Endothelial cell of umbilical vein (primary cell): Measurements from ENCODE around the gene ZNF101. TPM values are rescaled to one million over a fixed set of nuclear protein-coding genes. Genes with fewer than 3 reads are reported as not detected.

Source experiments
- BruUV-seq: library from RNA; stranded (reverse); fragments of 400-500 nt; replicated peaks from 2 replicates; lab custom pipeline; 2021; lab: Mats Ljungman, UMichigan
- CTCF ChIA-PET: fragments of 300-600, 350-600 bp; sonication (Branson Sonifier 250); formaldehyde crosslinking; loops from one replicate; lab custom pipeline; 2021; ENCODE audit warnings: antibody characterized with exemption, inconsistent platforms; lab: Charles Lee
- POLR2A ChIA-PET: fragments of 300-600, 350-600 bp; sonication (Branson Sonifier 250); formaldehyde crosslinking; loops from one replicate; lab custom pipeline; 2021; ENCODE audit warnings: antibody characterized with exemption, inconsistent platforms; lab: Charles Lee
- DNase-seq: peaks from one replicate; pipeline ENCODE4 v3.0.0-alpha.2; 2011; ENCODE audit warnings: low read depth, low spot score
- FAIRE-seq: peaks from 2 replicates; lab custom pipeline; 2011; peaks lifted over from hg19 to GRCh38; lab: Jason Lieb, UNC
- H2AFZ ChIP-seq: 2 replicates; pipeline ENCODE4 v1.6.0; 2012; ENCODE audit warnings: low read depth, low read length, control low read depth, inconsistent platforms
- H3K27ac ChIP-seq: 2 replicates; pipeline ENCODE4 v1.5.1; 2011; ENCODE audit warnings: low read depth, mild to moderate bottlenecking, control low read depth, low read length, moderate library complexity; ENCODE audit not compliant: insufficient read depth
- H3K27me3 ChIP-seq, 2 experiments: 2 replicates each; pipeline versions ENCODE4 v1.6.0 to v1.6.1; 2011; ENCODE audit warnings: low read length in 2 of 2, mixed read lengths in 1 of 2; ENCODE audit not compliant: control insufficient read depth in 2 of 2, insufficient read depth in 2 of 2
- H3K36me3 ChIP-seq, 2 experiments: 2 replicates in 1 of 2; 3 replicates in 1 of 2; pipeline ENCODE4 v1.5.1; 2011; ENCODE audit warnings: low read length in 2 of 2, mild to moderate bottlenecking in 1 of 2, moderate library complexity in 1 of 2; ENCODE audit not compliant: control insufficient read depth in 2 of 2, insufficient read depth in 2 of 2; ENCODE audit errors: extremely low read depth in 1 of 2
- H3K4me1 ChIP-seq: 3 replicates; pipeline ENCODE4 v1.5.1; 2011; ENCODE audit warnings: mild to moderate bottlenecking, low read length; ENCODE audit not compliant: control insufficient read depth, insufficient read depth; ENCODE audit errors: extremely low read depth
- H3K4me2 ChIP-seq: 2 replicates; pipeline ENCODE4 v1.6.1; 2011; ENCODE audit warnings: low read length, control low read depth, mixed read lengths; ENCODE audit not compliant: insufficient read depth
- H3K4me3 ChIP-seq, 3 experiments: fragments of 200-600 bp in 1 of 3; sonication (generic), shearing (Covaris generic) in 1 of 3; replicated peaks in 1 of 3; 2 replicates each; pipeline ENCODE4 v1.5.1; 2011 to 2016; ENCODE audit warnings: control low read depth in 3 of 3, low read length in 3 of 3, mild to moderate bottlenecking in 2 of 3, inconsistent platforms in 1 of 3, low read depth in 1 of 3, moderate library complexity in 1 of 3; ENCODE audit not compliant: insufficient read depth in 1 of 3
- H3K79me2 ChIP-seq: 2 replicates; pipeline ENCODE4 v1.6.0; 2012; ENCODE audit warnings: low read length, inconsistent platforms; ENCODE audit not compliant: control insufficient read depth, insufficient read depth
- H3K9ac ChIP-seq: replicated peaks from 2 replicates; pipeline ENCODE3; 2011; ENCODE audit warnings: low read length, control low read depth; ENCODE audit not compliant: insufficient read depth; ENCODE audit errors: extremely low read depth
- H3K9me1 ChIP-seq: replicated peaks from 3 replicates; pipeline ENCODE4 v1.6.0; 2011; ENCODE audit warnings: mild to moderate bottlenecking, low read length; ENCODE audit not compliant: control insufficient read depth, insufficient read depth; ENCODE audit errors: extremely low read depth
- H3K9me3 ChIP-seq: replicated peaks from 2 replicates; pipeline ENCODE4 v1.5.1; 2012; ENCODE audit warnings: low read length, inconsistent platforms; ENCODE audit not compliant: control insufficient read depth, insufficient read depth
- H4K20me1 ChIP-seq: replicated peaks from 2 replicates; pipeline ENCODE3; 2011; ENCODE audit warnings: mild to moderate bottlenecking, low read length; ENCODE audit not compliant: control insufficient read depth, insufficient read depth; ENCODE audit errors: extremely low read depth
- EZH2 ChIP-seq: IDR thresholded peaks from 2 replicates; pipeline ENCODE4 v1.6.1; 2012; ENCODE audit warnings: borderline replicate concordance, low read depth, mild to moderate bottlenecking, moderate library complexity, low read length, inconsistent platforms; ENCODE audit not compliant: severe bottlenecking
- FOS ChIP-seq: IDR thresholded peaks from 2 replicates; pipeline ENCODE4 v1.6.1; 2011; ENCODE audit warnings: mild to moderate bottlenecking, low read length, moderate library complexity, borderline replicate concordance; ENCODE audit not compliant: insufficient read depth
- GATA2 ChIP-seq: IDR thresholded peaks from 2 replicates; pipeline ENCODE4 v1.7.0; 2011; ENCODE audit warnings: low read depth, mild to moderate bottlenecking, moderate library complexity, mixed read lengths, low read length; ENCODE audit not compliant: insufficient read length, insufficient read depth
- JUN ChIP-seq: IDR thresholded peaks from 2 replicates; pipeline ENCODE4 v1.6.1; 2011; ENCODE audit warnings: borderline replicate concordance, low read depth; ENCODE audit not compliant: insufficient read length, insufficient read depth
- MYC ChIP-seq: IDR thresholded peaks from one replicate; pipeline ENCODE4 v1.6.1; 2011; ENCODE audit warnings: mild to moderate bottlenecking, low read depth, low read length
- POLR2A ChIP-seq: IDR thresholded peaks from 2 replicates; pipeline ENCODE4 v1.6.1; 2012; ENCODE audit warnings: low read depth, mild to moderate bottlenecking, control low read depth, low read length
- POLR2AphosphoS5 ChIP-seq: IDR thresholded peaks from 2 replicates; pipeline ENCODE4 v1.6.1; 2012; ENCODE audit warnings: low read depth, mild to moderate bottlenecking, control low read depth, low read length, moderate library complexity; ENCODE audit not compliant: insufficient read depth
- dilution Hi-C: fragments of 300-500 bp; cut with MboI; formaldehyde crosslinking; loops from one replicate; pipeline ENCODE4 v1.15.0; 2019; ENCODE audit warnings: low sequenced_read_pairs; ENCODE audit not compliant: extremely low pct_ligation_motif_present
- intact Hi-C: fragments of 100-400 bp; cut with micrococcal nuclease; formaldehyde crosslinking; loops from one replicate; pipeline ENCODE4 v1.10.0; 2022
- polyA plus RNA-seq, 4 experiments: library from polyadenylated mRNA; depleted of rRNA in 3 of 4; stranded (reverse) in 3 of 4; unstranded in 1 of 4; fragments of >200 nt; gene quantifications; 2 replicates each; pipeline versions ENCODE4 v1.2.1 to v1.2.3, GENCODE V29; 2011 to 2012; ENCODE audit warnings: missing spikeins in 1 of 4
- total RNA-seq: library from RNA; stranded (reverse); gene quantifications from 2 replicates; pipeline ENCODE4 v1.2.3, GENCODE V29; 2021
- TF ChIP-seq, protein P1 (sequence below), 2 donors: IDR thresholded peaks; 1 replicate in 1 of 2; 2 replicates in 1 of 2; pipeline ENCODE4 v1.5.1; 2011; ENCODE audit warnings: low read length in 2 of 2, mild to moderate bottlenecking in 2 of 2, moderate library complexity in 2 of 2, control low read depth in 1 of 2, inconsistent platforms in 1 of 2, low read depth in 1 of 2; ENCODE audit not compliant: insufficient read depth in 1 of 2; ENCODE audit errors: extremely low read depth in 1 of 2
- TF ChIP-seq, protein P2 (sequence below): IDR thresholded peaks from 2 replicates; pipeline ENCODE4 v1.6.1; 2011; ENCODE audit not compliant: insufficient read depth, insufficient read length

ZNF101 gene
- total and polyA plus RNA-seq, 2 donors (not counting 3 experiments of a cell fraction or from before 2014, with no cell fraction given), result 2.8 to 12.8 TPM

DNA sequence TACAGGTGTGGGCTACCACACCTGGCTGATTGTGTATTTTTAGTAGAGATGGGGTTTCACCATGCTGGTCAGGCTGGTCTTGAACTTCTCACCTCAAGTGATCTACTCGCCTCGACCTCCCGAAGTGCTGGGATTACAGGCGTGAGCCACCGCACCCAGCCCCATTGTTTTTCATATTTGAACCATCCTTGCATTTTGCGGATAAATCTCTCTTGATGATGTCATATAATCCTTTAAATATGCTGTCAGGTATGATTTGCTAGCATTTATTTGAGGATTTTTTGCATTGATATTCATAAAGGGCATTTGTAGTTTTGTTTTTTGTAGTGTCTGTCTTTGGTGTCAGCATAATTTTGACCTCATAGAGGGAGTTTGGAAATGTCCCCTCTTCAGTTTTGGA lies 5.7 kb downstream of the ZNF101 start:
- H3K36me3 ChIP-seq, result peaks cover 4 to 16% of the 10 kb centered on the region in 2 experiments
- no peaks in the 10 kb centered on the region for H4K20me1 ChIP-seq
- no peak for DNase-seq
- peaks cover 4% of the 10 kb centered on the region for H3K79me2 ChIP-seq
- intact Hi-C loops (no loop called here), dilution Hi-C loops (no loop called here)
- H3K4me3 ChIP-seq, result no peak overlapping the region
- POLR2A ChIA-PET, result no interaction called here
- H2AFZ ChIP-seq, result no peak overlapping the region
- H3K27ac ChIP-seq, result no peak overlapping the region
- TF ChIP-seq, protein P1, sequence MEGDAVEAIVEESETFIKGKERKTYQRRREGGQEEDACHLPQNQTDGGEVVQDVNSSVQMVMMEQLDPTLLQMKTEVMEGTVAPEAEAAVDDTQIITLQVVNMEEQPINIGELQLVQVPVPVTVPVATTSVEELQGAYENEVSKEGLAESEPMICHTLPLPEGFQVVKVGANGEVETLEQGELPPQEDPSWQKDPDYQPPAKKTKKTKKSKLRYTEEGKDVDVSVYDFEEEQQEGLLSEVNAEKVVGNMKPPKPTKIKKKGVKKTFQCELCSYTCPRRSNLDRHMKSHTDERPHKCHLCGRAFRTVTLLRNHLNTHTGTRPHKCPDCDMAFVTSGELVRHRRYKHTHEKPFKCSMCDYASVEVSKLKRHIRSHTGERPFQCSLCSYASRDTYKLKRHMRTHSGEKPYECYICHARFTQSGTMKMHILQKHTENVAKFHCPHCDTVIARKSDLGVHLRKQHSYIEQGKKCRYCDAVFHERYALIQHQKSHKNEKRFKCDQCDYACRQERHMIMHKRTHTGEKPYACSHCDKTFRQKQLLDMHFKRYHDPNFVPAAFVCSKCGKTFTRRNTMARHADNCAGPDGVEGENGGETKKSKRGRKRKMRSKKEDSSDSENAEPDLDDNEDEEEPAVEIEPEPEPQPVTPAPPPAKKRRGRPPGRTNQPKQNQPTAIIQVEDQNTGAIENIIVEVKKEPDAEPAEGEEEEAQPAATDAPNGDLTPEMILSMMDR (IDR thresholded peaks at IDR 0.05; ENCODE audit: extremely low read depth in 1 of 2, insufficient read depth in 1 of 2, low read depth in 1 of 2, low read length in 2 of 2), result no peak
- TF ChIP-seq GATA2, result no peak
- no peak for TF ChIP-seq POLR2AphosphoS5
- TF ChIP-seq, protein P2, sequence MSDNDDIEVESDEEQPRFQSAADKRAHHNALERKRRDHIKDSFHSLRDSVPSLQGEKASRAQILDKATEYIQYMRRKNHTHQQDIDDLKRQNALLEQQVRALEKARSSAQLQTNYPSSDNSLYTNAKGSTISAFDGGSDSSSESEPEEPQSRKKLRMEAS, result no peak
- TF ChIP-seq FOS, result no peak
- TF ChIP-seq EZH2, result no peak
- TF ChIP-seq MYC, result no peak
- TF ChIP-seq POLR2A, result no peak
- TF ChIP-seq JUN, result no peak
- peaks cover 5% of the 10 kb centered on the region for H3K9me3 ChIP-seq
- H3K9me1 ChIP-seq, result no peaks in the 10 kb centered on the region
- no peaks in the 10 kb centered on the region for H3K27me3 ChIP-seq
- no TSS peak for BruUV-seq
- CTCF ChIA-PET, result no interaction called here
- FAIRE-seq, result no peak
- no peak overlapping the region for H3K9ac ChIP-seq
- no peaks in the 10 kb centered on the region for H3K4me1 ChIP-seq
- H3K4me2 ChIP-seq, result no peak overlapping the region
